Measurements from ENCODE around the gene RPL13A. TPM values are rescaled to one million over a fixed set of nuclear protein-coding genes. Genes with fewer than 3 reads are reported as not detected.
"Not testable (repeated sequence)": the region's sequence is repeated elsewhere in the genome, so short reads cannot be mapped to it uniquely, and the experiment has no call there.

The RPL13A gene
- total RNA-seq, 1 donor from 2014 or later, result 3,423 TPM

DNA sequence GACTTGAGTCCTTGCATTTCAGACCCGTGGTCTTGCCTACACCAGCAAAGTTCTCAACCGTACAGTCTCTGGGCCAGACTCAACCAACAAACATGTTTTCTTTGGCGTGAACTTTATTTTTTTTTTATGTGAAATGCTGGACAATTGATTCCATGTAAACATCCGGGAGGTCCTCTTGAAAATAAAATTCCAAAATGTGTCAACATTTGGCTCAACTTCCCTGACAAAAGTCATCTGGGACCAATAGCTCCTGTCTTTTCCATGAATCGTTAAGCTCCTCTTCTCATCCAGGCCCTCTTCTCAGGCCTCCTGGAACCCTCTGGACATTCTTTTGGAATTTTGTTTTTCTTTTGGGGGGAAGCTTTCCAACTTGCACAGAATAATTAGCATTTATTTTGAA lies 31.6 kb upstream of the RPL13A start:
- no peak for DNase-seq (ENCODE audit: low read depth, low spot score)

DNA sequence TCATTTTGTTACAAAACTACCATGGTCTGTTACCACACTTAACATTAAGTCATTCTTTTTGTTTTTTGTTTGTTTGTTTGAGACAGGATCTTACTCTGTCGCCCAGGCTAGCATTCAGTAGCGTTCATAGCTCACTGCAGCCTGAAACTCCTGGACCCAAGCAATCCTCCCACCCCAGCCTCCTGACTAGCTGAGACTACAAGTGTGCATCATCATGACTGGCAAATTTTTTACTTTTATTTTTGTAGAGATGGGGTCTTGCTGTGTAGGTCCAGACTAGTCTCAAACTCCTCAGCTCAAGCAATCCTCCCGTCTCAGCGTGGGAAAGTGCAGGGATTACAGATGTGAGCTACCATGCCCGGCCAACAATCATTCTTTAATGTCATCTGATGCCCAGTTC lies 31.1 kb upstream of the RPL13A start:
- no peak for DNase-seq (ENCODE audit: low read depth, low spot score)

DNA sequence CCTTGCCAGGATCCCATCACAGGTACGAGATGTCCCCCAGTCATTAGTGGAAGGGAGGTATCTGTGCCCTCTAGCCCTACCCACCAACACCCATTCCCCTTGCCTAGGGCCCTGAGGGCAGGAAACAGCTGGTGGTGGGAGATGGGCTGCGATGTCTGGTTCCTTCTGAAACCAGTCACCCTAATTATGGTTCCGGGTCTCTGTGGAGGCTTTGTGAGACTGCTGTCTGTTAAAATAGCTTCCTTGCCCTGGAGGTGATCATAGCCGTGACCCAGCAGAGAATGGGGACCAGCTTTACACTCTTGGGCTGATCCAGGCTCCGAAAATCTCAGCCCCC lies 28.9 kb upstream of the RPL13A start:
- no peak for DNase-seq (ENCODE audit: low read depth, low spot score)

DNA sequence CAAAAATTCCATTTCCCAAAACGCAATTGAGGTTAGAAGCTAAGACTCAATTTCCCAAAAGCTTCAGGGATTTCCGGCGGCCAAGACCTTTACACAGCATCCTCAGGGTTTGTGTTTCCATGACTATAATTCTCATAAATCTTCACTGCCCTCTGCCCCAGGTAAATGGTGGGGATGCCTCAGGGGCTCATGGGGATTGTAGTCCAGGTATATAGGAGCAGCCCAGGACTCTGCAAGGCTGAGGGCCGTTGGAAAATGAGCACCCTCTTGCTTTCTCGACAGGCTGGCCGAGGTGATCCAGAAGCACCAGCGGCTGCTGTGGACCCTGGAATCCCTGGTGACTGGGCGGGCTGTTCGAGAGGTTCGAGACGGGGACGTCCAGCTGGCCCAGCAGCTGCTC lies 28.0 kb upstream of the RPL13A start:
- no peak for DNase-seq (ENCODE audit: low read depth, low spot score)

DNA sequence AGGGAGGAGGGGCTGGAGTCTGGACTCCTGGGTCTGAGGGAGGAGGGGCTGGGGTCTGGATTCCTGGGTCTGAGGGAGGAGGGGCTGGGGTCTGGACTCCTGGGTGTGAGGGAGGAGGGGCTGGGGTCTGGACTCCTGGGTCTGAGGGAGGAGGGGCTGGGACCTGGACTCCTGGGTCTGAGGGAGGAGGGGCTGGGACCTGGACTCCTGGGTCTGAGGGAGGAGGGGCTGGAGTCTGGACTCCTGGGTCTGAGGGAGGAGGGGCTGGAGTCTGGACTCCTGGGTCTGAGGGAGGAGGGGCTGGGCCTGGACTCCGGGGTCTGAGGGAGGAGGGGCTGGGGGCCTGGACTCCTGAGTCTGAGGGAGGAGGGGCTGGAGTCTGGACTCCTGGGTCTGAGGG lies 26.3 kb upstream of the RPL13A start:
- not testable (repeated sequence) for DNase-seq (ENCODE audit: low read depth, low spot score)

DNA sequence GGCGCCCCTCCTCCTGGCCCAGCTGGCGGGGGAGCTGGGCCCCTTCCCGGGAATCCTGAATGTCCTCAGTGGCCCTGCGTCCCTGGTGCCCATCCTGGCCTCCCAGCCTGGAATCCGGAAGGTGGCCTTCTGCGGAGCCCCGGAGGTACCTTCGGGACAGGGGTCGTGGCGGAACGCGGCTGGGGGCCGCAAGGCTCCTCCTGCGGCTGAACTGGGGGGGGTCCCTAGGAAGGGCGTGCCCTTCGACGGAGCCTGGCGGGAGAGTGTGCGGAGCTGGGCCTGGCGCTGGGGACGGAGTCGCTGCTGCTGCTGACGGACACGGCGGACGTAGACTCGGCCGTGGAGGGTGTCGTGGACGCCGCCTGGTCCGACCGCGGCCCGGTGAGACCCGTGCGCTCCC lies 25.8 kb upstream of the RPL13A start:
- DNase-seq (ENCODE audit: low read depth, low spot score), result no peak

DNA sequence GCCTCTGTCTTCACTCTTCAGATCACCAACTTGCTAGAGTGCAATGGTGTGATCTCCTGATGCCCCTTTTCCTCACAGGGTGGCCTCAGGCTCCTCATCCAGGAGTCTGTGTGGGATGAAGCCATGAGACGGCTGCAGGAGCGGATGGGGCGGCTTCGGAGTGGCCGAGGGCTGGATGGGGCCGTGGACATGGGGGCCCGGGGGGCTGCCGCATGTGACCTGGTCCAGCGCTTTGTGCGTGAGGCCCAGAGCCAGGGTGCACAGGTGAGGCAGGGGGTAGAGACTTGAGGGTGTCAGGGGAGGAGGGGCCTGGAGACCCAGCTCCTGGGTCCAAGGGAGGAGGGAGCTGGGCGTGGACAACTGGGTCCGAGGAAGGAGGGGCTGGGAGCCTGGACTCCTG lies 24.9 kb upstream of the RPL13A start:
- no peak for DNase-seq (ENCODE audit: low read depth, low spot score)

DNA sequence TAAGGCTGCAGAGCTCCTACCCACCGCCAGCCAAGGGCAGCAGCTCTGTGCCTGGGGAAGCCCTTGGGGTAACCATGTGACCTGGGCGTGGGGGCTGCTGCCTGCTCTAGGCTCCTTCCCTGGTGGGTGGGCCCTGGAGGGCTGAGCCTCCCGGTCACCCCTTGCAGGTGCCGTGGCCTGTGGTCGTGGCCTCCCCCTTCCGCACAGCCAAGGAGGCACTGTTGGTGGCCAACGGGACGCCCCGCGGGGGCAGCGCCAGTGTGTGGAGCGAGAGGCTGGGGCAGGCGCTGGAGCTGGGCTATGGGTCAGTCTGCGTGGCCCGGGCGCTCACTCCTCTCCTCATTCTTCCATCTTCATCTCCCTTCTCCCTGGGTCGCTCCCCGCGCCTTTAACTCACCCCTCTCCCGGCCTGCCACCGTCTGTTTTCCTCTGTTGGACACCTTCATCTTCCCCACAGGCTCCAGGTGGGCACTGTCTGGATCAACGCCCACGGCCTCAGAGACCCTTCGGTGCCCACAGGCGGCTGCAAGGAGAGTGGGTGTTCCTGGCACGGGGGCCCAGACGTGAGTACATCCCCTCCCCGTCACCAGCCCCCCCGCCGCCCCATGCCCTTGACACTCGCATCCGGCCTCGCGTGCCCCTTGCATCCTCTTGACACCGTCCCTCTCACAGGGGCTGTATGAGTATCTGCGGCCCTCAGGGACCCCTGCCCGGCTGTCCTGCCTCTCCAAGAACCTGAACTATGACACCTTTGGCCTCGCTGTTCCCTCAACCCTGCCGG lies 23.3 kb upstream of the RPL13A start:
- DNase-seq (ENCODE audit: low read depth, low spot score), result no peak

DNA sequence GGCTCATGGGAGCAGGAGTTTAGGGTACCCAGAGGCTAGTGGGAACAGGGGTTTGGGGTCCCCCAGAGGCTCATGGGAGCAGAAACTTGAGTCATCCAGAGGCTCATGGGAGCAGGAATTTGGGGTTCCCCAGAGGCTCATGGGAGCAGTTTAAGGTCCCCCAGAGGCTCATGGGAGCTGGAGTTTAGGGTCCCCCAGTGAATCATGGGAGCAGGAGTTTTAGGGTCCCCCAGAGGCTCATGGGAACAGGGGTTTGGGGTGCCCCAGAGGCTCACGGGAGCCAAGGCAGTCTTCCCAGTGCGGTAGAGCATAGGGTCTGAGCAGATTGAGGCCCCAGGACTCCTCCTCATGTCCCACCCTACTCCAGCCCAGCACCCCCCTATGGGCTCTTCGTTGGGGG lies 22.0 kb upstream of the RPL13A start:
- no peak for DNase-seq (ENCODE audit: low read depth, low spot score)

DNA sequence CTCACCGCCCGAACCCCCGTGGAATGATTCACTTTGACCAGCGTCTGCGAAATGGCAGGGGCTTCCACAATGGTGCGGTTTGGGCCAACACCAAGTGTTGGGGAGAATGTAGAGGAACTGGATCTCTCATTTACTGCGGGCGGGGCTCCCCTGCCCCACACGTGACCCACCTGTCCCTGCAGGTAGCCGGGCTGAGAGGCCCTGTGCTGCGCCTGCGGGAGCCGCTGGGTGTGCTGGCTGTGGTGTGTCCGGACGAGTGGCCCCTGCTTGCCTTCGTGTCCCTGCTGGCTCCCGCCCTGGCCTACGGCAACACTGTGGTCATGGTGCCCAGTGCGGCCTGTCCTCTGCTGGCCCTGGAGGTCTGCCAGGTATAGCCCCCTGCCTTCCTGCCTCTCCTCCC lies 19.2 kb upstream of the RPL13A start:
- no peak for DNase-seq (ENCODE audit: low read depth, low spot score)

DNA sequence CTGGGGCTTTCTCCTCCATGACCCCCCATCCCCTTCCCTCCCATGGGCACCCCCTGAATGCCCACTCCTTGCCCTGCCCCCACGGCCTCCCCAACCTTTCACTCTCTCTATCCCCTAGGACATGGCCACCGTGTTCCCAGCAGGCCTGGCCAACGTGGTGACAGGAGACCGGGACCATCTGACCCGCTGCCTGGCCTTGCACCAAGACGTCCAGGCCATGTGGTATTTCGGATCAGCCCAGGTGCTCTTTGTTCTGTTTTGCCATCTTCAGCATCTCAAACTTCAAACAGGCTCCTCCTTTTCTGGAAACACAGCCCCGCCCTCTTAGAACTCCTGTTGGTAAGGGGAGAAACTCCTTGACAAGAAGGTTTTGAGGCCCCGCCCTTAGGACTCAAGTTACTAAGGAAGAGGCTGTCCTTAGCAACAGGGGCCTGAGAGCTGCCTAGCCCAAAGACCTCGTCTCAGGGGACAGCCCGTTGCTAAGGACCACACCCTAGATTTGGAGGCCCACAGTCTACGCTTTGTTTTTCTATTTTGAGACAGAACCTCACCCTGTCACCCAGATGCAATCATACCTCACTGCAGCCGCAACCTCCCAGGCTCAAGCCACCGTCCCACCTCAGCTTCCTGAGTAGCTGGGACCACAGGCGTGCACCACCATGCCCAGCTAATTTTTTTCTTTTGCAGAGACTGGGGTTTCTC lies 18.5 kb upstream of the RPL13A start:
- no peak for DNase-seq (ENCODE audit: low read depth, low spot score)

DNA sequence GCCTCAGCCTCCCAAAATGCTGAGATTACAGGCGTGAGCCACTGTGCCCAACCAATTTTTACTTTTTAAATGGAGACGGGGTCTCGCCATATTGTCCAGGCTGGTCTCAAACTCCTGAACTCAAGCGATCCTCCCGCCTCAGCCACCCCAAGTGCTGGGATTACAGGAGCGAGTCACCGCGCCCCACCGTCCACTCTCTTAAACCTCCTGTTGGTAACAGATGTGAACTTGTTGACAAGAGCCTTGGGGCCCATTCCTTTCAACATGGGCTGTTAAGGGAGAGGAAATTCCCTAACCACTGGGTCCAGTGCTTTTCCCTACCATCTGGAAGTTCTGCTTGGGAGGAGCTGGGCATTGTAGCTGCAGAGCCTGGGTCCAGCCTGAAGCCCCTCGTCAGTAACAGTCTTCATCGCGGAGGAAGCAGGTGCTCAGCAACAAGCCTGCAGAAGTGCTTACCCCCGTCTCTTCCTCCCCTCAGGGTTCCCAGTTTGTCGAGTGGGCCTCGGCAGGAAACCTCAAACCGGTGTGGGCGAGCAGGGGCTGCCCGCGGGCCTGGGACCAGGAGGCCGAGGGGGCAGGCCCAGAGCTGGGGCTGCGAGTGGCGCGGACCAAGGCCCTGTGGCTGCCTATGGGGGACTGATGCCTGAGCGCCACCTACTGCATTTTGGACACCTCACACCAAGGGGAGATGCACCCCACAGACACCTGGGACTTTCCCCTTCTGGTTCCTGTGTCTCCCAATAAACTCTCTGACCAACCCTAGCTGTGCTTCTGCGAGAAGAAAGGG lies 17.4 kb upstream of the RPL13A start:
- DNase-seq (ENCODE audit: low read depth, low spot score), result no peak

DNA sequence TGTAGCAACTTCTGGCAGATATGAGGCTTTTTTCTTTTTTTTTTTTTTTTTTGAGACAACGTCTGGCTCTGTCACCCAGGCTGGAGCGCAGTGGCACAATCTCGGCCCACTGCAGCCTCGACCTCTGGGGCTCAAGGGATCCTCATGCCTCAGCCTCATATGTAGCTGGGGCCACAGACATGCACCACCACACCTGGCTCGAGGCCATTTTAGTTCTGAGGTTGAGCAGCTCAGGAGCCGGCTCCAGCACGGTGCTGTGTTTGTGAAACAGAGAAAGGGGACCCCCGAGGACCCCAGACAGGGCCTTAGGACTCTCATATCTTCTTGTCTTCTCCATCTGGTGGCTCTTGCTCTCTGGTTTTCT lies 16.8 kb upstream of the RPL13A start:
- DNase-seq (ENCODE audit: low read depth, low spot score), result no peak

DNA sequence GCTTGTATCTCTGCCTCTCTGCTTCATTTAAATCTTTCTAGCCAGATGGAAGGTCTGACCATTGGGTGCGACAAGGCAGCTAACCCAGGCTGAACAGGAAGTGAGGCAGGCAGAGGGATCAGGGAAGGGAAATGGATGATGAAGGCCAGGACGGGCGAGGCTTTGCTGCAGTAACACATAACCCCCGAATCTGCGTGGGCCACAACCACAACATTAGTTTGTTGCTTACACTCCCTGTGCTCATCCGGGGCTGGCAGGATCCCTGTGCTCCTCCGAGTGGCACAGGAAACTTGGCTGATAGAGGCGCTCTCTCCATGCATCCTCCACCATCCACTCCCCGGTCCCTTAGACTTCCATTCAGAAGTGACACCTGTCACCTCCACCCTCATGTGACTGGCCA lies 14.5 kb upstream of the RPL13A start:
- DNase-seq (ENCODE audit: low read depth, low spot score), result no peak

DNA sequence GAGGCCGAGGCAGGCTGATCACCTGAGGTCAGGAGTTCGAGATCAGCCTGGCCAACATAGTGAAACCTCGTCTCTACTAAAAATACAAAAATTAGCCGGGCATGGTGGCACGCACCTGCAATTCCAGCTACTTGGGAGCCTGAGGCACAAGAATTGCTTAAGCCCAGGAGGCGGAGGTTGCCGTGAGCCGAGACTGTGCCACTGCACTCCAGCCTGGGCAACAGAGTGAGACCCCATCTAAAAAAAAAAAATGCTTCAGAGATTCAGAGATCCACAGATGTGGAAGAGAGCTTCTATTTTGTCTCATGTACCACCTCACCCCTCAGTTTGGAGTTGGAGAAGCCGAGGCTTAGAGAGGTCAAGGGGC lies 13.9 kb upstream of the RPL13A start:
- DNase-seq (ENCODE audit: low read depth, low spot score), result not testable (repeated sequence)

DNA sequence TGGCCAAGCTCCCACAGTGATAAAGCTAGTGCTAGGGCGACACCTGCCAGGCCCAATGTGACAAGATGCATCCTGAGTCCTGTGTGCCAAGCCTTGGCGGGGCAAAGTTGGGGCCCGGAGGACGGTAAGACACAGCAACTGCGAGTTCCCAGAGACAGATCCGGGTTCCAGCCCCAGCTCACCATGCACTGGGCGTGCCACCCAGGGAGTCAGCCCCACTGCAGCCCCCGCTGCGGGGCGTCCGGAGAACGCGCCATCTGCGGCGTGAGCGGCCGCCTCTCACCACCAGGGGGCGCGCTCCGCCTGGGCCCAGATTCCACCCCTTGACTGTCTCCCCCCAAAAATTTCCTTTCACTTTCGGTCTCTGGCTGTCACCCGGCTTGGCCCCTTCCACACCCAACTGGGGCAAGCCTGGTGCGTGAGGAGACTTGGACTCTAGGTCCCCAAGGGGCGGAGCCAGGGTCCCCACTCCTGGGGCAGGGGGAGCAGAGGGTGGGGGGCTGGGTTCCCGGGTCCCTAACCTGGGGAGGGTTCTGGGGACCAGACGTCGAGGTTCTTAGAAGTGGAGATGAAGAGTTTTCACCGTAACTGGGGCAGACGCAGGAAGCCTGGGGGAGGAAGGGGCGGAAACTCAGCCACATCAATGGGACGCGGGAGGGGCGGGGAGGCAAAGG lies 13.4 kb upstream of the RPL13A start, which contains the start of gene FLT3LG:
Gene FLT3LG, plus strand, starts transcription at position 348 of the 674 bp plus-strand sequence. CDS start 425 bp downstream, outside the sequence.
- DNase-seq (ENCODE audit: low read depth, low spot score), result no peak

DNA sequence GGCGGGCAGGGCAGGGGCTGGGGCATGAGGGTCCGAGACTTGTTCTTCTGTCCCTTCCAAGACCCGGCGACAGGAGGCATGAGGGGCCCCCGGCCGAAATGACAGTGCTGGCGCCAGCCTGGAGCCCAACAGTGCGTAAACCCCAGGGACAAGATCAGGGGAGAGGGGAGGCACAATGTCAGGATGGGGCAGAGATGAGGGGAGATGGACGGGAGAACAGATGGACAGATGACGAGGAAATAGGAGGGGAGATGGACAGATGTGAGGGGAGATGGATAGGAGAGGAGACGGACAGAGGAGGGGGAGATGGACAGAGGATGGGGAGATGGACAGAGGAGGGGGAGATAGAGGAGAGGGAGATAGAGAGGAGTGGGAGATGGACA lies 12.9 kb upstream of the RPL13A start:
- DNase-seq (ENCODE audit: low read depth, low spot score), result no peak

DNA sequence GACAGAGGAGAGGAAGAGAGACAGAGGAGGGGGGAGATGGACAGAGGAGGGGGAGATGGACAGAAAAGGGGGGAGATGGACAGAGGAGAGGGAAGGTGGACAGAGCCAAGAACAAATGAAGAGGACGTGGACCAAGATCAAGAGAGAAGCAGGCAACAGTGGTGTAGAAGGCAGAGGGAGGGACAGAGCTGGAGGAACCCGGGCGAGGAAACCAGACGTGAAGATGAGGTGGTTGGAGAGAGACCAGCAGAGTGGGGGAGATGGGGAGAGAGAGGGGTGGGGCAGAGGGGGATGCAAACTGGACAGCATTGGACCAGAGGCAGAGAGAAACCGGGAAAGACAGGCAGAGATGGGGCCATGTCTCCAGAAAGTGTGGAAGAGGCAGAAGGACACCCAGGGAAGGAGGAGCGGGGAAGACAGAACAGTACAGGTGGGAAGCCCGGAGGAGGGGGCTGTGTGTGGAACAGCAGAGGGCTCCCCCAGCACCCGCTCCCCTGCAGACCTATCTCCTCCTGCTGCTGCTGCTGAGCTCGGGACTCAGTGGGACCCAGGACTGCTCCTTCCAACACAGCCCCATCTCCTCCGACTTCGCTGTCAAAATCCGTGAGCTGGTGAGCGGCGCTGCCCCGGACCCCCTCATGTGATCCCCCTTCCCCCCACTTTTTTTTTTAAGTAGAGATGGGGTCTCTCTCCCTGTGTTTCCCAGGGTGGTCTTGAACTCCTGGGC lies 12.1 kb upstream of the RPL13A start:
- DNase-seq (ENCODE audit: low read depth, low spot score), result no peak

DNA sequence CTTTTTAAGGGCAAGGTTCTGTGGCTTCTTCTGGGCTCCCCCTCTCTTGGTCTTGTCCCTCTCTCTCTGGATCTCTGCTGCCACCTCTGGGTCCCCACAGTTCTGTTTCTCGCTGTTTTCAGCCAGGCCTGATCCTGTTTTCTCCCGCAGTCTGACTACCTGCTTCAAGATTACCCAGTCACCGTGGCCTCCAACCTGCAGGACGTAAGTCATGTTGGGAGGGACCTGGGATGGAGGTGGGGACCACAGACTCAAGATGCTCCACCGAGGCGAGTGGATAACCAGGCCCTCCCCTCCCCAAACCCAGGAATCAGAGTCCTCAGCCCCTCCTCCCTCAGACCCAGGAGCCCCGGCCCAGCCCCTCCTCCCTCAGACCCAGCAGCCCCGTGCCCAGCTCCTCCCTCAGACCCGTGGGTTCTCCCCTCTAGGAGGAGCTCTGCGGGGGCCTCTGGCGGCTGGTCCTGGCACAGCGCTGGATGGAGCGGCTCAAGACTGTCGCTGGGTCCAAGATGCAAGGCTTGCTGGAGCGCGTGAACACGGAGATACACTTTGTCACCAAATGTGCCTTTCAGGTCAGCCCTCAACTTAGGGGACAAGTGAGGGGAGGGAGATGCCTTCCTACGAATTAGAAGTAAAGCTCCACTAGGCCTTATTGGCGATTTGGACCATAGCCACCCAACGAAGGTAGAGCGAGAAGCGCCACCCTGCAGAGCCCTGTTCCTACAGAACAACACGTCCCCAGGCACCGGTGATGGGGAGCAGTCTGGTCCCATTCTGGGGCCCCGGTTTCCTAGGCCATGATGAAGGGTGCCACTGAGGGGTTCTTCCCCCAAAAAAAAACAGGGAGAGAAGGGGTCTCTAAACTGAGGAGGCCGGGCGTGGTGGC lies 11.2 kb upstream of the RPL13A start:
- no peak for DNase-seq (ENCODE audit: low read depth, low spot score)

DNA sequence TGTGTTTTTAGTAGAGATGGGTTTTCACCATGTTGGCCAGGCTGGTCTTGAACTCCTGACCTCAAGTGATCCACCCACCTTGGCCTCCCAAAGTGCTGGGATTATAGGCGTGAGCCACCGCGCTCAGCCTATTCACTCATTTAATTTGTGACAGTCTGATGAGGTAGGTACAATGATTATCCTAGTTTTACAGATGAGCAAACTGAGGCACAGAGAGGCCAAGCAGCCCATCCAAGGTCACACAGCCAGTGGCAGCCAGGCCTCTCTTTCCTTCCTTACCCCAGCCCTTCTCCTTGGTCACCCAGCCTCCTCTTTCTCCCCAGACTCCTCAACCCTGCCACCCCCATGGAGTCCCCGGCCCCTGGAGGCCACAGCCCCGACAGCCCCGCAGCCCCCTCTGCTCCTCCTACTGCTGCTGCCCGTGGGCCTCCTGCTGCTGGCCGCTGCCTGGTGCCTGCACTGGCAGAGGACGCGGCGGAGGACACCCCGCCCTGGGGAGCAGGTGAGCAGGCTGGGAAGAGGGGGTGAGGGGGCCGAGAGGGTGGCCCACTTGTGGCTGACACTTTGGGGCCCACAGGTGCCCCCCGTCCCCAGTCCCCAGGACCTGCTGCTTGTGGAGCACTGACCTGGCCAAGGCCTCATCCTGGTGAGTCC lies 7.3 kb upstream of the RPL13A start:
- no peak for DNase-seq (ENCODE audit: low read depth, low spot score)

All from pulmonary artery endothelial cell (primary cell).